SH-SY5Y (cell line): ENCODE data around the gene CYB5R2.

Source experiments
- GATA2 ChIP-seq: IDR thresholded peaks from 2 replicates; pipeline ENCODE4 v1.6.1; 2011; ENCODE audit warnings: mild to moderate bottlenecking, low read depth, low read length
- GATA3 ChIP-seq: IDR thresholded peaks from 2 replicates; pipeline ENCODE4 v1.6.1; 2011; ENCODE audit warnings: low read depth, mild to moderate bottlenecking, low read length, moderate library complexity

- TF ChIP-seq GATA2 = no peak
- TF ChIP-seq GATA3 = no peak
Measured at GRCh38 chr11:7691759-7692350, 18.6 kb upstream of the CYB5R2 start.
